GM12891 (cell line): ENCODE measurements around the gene DTX2.
"Not testable (repeated sequence)": the region's sequence is repeated elsewhere in the genome, so short reads cannot be mapped to it uniquely, and the experiment has no call there.

ENCODE experiments used
- POLR2A ChIP-seq: IDR thresholded peaks from 2 replicates; pipeline ENCODE4 v1.6.1; 2011; ENCODE audit warnings: low read depth, low read length, control low read depth
- POLR2AphosphoS5 ChIP-seq: IDR thresholded peaks from 2 replicates; pipeline ENCODE4 v1.6.1; 2011; ENCODE audit warnings: low read depth, low read length, control low read depth
- SPI1 ChIP-seq: IDR thresholded peaks from 2 replicates; pipeline ENCODE4 v1.6.1; 2011; ENCODE audit warnings: low read depth, low read length, control low read depth

GRCh38 chr7:76484456-76484855, 22.9 kb downstream of the DTX2 start:
- not testable (repeated sequence) for TF ChIP-seq POLR2AphosphoS5, POLR2A, SPI1
